GM23338 (cell line): ENCODE measurements around the gene CD2AP. TPM values are rescaled to one million over a fixed set of nuclear protein-coding genes. Genes with fewer than 3 reads are reported as not detected.

Experiments used
- ATAC-seq: fragments of 200-7000 bp; cut with Tn5 transposase; 3 replicates; pipeline ENCODE4 v1.9.1; 2020
- DNase-seq: peaks from one replicate; pipeline ENCODE4 v3.0.0-alpha.2; 2015; ENCODE audit warnings: low spot score
- H2AFZ ChIP-seq: fragments of 200-600 bp; sonication (generic); 2 replicates; pipeline ENCODE4 v1.8.0; 2016; ENCODE audit warnings: antibody characterized with exemption, mild to moderate bottlenecking, moderate library complexity
- H3F3A ChIP-seq: fragments of 200-600 bp; sonication (generic); replicated peaks from 2 replicates; pipeline ENCODE4 v1.8.0; 2017; ENCODE audit warnings: antibody characterized with exemption, mixed run types, low read depth
- H3K27ac ChIP-seq: fragments of 200-600 bp; sonication (generic); 2 replicates; pipeline ENCODE4 v1.6.1; 2016; ENCODE audit warnings: low read depth
- H3K27me3 ChIP-seq: fragments of 200-600 bp; sonication (generic); 2 replicates; pipeline ENCODE4 v1.8.0; 2016; ENCODE audit warnings: mild to moderate bottlenecking, mixed run types, moderate library complexity; ENCODE audit not compliant: insufficient read depth
- H3K36me3 ChIP-seq: fragments of 200-600 bp; sonication (generic); 2 replicates; pipeline ENCODE4 v1.8.0; 2016; ENCODE audit warnings: mild to moderate bottlenecking; ENCODE audit not compliant: insufficient read depth
- H3K4me1 ChIP-seq: fragments of 200-600 bp; sonication (generic); 2 replicates; pipeline ENCODE4 v1.8.0; 2016; ENCODE audit warnings: mild to moderate bottlenecking, moderate library complexity; ENCODE audit not compliant: insufficient read depth
- H3K4me2 ChIP-seq: fragments of 200-600 bp; sonication (generic); 2 replicates; pipeline ENCODE4 v1.7.1; 2017; ENCODE audit warnings: mixed run types
- H3K4me3 ChIP-seq: fragments of 200-600 bp; sonication (generic); 2 replicates; pipeline ENCODE4 v1.6.1; 2016; ENCODE audit warnings: mixed run types
- H3K79me2 ChIP-seq: fragments of 200-600 bp; sonication (generic); replicated peaks from 2 replicates; pipeline ENCODE4 v1.8.0; 2017; ENCODE audit warnings: mild to moderate bottlenecking; ENCODE audit not compliant: insufficient read depth
- H3K9me2 ChIP-seq: fragments of 200-600 bp; sonication (generic); 2 replicates; pipeline ENCODE4 v1.8.0; 2017; ENCODE audit not compliant: insufficient read depth
- H4K20me1 ChIP-seq: fragments of 200-600 bp; sonication (generic); replicated peaks from 2 replicates; pipeline ENCODE4 v1.8.0; 2017; ENCODE audit warnings: mild to moderate bottlenecking; ENCODE audit not compliant: insufficient read depth
- H3K27ac Mint-ChIP-seq: 2 replicates; pipeline ENCODE4 v1.8.0; 2020; ENCODE audit warnings: inconsistent platforms, mild to moderate bottlenecking, moderate library complexity, mixed read lengths
- H3K27me3 Mint-ChIP-seq: 3 replicates; pipeline ENCODE4 v1.8.0; 2022; ENCODE audit warnings: low read depth, mild to moderate bottlenecking, moderate library complexity, mixed read lengths, inconsistent platforms; ENCODE audit not compliant: insufficient read depth, poor library complexity
- H3K36me3 Mint-ChIP-seq: 3 replicates; pipeline ENCODE4 v1.8.0; 2021; ENCODE audit warnings: low read depth, mild to moderate bottlenecking, inconsistent platforms, moderate library complexity, mixed read lengths
- H3K4me1 Mint-ChIP-seq: 3 replicates; pipeline ENCODE4 v1.8.0; 2020; ENCODE audit warnings: mild to moderate bottlenecking, inconsistent platforms, mixed read lengths
- H3K4me3 Mint-ChIP-seq: 3 replicates; pipeline ENCODE4 v1.8.0; 2021; ENCODE audit warnings: moderate library complexity, mild to moderate bottlenecking, inconsistent platforms, mixed read lengths
- H3K9me3 Mint-ChIP-seq: 3 replicates; pipeline ENCODE4 v1.8.0; 2020; ENCODE audit warnings: moderate library complexity, mild to moderate bottlenecking, inconsistent platforms, mixed read lengths
- CREB1 ChIP-seq: fragments of 250-450 bp; sonication (Bioruptor Pico); IDR thresholded peaks from 2 replicates; pipeline ENCODE4 v1.5.0; 2020; ENCODE audit warnings: low read depth, mild to moderate bottlenecking, moderate library complexity
- EZH2 ChIP-seq: fragments of 200-600 bp; sonication (generic); IDR thresholded peaks from one replicate; pipeline ENCODE4 v1.8.0; 2017; ENCODE audit warnings: antibody characterized with exemption, mild to moderate bottlenecking, low read depth; ENCODE audit not compliant: unreplicated experiment
- EZH2phosphoT487 ChIP-seq: fragments of 200-600 bp; sonication (generic); IDR thresholded peaks from one replicate; pipeline ENCODE4 v1.8.1; 2018; ENCODE audit warnings: antibody characterized with exemption; ENCODE audit not compliant: unreplicated experiment
- JUNB ChIP-seq: IDR thresholded peaks from one replicate; pipeline ENCODE4 v1.6.1; 2016; ENCODE audit warnings: antibody characterized with exemption; ENCODE audit not compliant: unreplicated experiment
- NANOG ChIP-seq: IDR thresholded peaks from 2 replicates; pipeline ENCODE4 v1.6.1; 2016; ENCODE audit warnings: antibody characterized with exemption, borderline replicate concordance
- POLR2AphosphoS5 ChIP-seq: IDR thresholded peaks from 2 replicates; pipeline ENCODE4 v1.6.1; 2016; ENCODE audit warnings: antibody characterized with exemption, low read depth
- STAT1 ChIP-seq: IDR thresholded peaks from one replicate; pipeline ENCODE4 v1.6.1; 2016; ENCODE audit warnings: antibody characterized with exemption; ENCODE audit not compliant: unreplicated experiment
- ZNF114 ChIP-seq: fragments of 250-450 bp; sonication (Bioruptor Pico); IDR thresholded peaks from 2 replicates; pipeline ENCODE4 v1.5.0; 2020; ENCODE audit warnings: mild to moderate bottlenecking, moderate library complexity
- ZNF331 ChIP-seq: fragments of 250-450 bp; sonication (Bioruptor Pico); IDR thresholded peaks from 2 replicates; pipeline ENCODE4 v1.5.0; 2020; ENCODE audit warnings: low read depth, mild to moderate bottlenecking, moderate library complexity
- polyA plus RNA-seq: library from polyadenylated mRNA; unstranded; fragments of >200 nt; fragmentation: Nextera tagmentation; extraction: Ambion mirVana; gene quantifications from 2 replicates; pipeline ENCODE4 v1.2.1, GENCODE V29; 2016
- total RNA-seq: library from RNA; depleted of rRNA; stranded (reverse); fragments of >200 nt; shearing (Covaris generic); gene quantifications from 2 replicates; pipeline ENCODE4 v1.2.3, GENCODE V29; 2014
- TF ChIP-seq, protein P1 (sequence below): IDR thresholded peaks from one replicate; pipeline ENCODE4 v1.6.1; 2018; ENCODE audit warnings: antibody characterized with exemption; ENCODE audit not compliant: unreplicated experiment
- TF ChIP-seq, protein P2 (sequence below), 2 experiments: fragments of 200-600 bp in 1 of 2; sonication (generic) in 1 of 2; conservative IDR thresholded peaks; 2 replicates each; pipeline versions ENCODE4 v1.5.1 to v1.6.1; 2016 to 2017; ENCODE audit warnings: antibody characterized with exemption in 2 of 2, low read depth in 2 of 2, mild to moderate bottlenecking in 2 of 2, moderate library complexity in 1 of 2
- TF ChIP-seq, protein P3 (sequence below): fragments of 250-450 bp; sonication (Bioruptor Pico); IDR thresholded peaks from 2 replicates; pipeline ENCODE4 v1.5.0; 2020; ENCODE audit warnings: mild to moderate bottlenecking, moderate library complexity
- TF ChIP-seq, protein P4 (sequence below): IDR thresholded peaks from 2 replicates; pipeline ENCODE4 v1.6.1; 2016; ENCODE audit warnings: antibody characterized with exemption

The CD2AP gene
- total and polyA plus RNA-seq, 2 experiments from 2014 or later, result 38.0 to 93.2 TPM

- ATAC-seq (no peak), DNase-seq (no peak)
- Mint-ChIP-seq H3K4me1 (peaks cover 51% of the 10 kb centered on the region), H3K4me3 (no peak overlapping the region), H3K36me3 (no peaks in the 10 kb centered on the region), H3K27ac (0 out of 2 replicates have a peak overlapping the region, but pooled peaks have one; percentile 69), H3K9me3 (no peaks in the 10 kb centered on the region), H3K27me3 (peaks cover 1% of the 10 kb centered on the region)
- no peak overlapping the region for H3K4me3 ChIP-seq
- H3K27ac ChIP-seq, result no peak overlapping the region
- no peaks in the 10 kb centered on the region for H3F3A ChIP-seq
- H3K4me1 ChIP-seq, result peaks cover 37% of the 10 kb centered on the region
- H4K20me1 ChIP-seq, result peaks cover 49% of the 10 kb centered on the region
- TF ChIP-seq STAT1 (no peak), JUNB (no peak), ZNF114 (CRISPR knock-in tag) (no peak), CREB1 (CRISPR knock-in tag) (no peak), EZH2phosphoT487 (no peak), EZH2 (no peak), POLR2AphosphoS5 (no peak), ZNF331 (no peak), NANOG (no peak)
- TF ChIP-seq, protein P1, sequence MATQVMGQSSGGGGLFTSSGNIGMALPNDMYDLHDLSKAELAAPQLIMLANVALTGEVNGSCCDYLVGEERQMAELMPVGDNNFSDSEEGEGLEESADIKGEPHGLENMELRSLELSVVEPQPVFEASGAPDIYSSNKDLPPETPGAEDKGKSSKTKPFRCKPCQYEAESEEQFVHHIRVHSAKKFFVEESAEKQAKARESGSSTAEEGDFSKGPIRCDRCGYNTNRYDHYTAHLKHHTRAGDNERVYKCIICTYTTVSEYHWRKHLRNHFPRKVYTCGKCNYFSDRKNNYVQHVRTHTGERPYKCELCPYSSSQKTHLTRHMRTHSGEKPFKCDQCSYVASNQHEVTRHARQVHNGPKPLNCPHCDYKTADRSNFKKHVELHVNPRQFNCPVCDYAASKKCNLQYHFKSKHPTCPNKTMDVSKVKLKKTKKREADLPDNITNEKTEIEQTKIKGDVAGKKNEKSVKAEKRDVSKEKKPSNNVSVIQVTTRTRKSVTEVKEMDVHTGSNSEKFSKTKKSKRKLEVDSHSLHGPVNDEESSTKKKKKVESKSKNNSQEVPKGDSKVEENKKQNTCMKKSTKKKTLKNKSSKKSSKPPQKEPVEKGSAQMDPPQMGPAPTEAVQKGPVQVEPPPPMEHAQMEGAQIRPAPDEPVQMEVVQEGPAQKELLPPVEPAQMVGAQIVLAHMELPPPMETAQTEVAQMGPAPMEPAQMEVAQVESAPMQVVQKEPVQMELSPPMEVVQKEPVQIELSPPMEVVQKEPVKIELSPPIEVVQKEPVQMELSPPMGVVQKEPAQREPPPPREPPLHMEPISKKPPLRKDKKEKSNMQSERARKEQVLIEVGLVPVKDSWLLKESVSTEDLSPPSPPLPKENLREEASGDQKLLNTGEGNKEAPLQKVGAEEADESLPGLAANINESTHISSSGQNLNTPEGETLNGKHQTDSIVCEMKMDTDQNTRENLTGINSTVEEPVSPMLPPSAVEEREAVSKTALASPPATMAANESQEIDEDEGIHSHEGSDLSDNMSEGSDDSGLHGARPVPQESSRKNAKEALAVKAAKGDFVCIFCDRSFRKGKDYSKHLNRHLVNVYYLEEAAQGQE, result no peak
- TF ChIP-seq, protein P2, sequence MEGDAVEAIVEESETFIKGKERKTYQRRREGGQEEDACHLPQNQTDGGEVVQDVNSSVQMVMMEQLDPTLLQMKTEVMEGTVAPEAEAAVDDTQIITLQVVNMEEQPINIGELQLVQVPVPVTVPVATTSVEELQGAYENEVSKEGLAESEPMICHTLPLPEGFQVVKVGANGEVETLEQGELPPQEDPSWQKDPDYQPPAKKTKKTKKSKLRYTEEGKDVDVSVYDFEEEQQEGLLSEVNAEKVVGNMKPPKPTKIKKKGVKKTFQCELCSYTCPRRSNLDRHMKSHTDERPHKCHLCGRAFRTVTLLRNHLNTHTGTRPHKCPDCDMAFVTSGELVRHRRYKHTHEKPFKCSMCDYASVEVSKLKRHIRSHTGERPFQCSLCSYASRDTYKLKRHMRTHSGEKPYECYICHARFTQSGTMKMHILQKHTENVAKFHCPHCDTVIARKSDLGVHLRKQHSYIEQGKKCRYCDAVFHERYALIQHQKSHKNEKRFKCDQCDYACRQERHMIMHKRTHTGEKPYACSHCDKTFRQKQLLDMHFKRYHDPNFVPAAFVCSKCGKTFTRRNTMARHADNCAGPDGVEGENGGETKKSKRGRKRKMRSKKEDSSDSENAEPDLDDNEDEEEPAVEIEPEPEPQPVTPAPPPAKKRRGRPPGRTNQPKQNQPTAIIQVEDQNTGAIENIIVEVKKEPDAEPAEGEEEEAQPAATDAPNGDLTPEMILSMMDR (conservative IDR thresholded peaks at IDR 0.05; ENCODE audit: low read depth in 2 of 2), result no peak
- TF ChIP-seq, protein P3, sequence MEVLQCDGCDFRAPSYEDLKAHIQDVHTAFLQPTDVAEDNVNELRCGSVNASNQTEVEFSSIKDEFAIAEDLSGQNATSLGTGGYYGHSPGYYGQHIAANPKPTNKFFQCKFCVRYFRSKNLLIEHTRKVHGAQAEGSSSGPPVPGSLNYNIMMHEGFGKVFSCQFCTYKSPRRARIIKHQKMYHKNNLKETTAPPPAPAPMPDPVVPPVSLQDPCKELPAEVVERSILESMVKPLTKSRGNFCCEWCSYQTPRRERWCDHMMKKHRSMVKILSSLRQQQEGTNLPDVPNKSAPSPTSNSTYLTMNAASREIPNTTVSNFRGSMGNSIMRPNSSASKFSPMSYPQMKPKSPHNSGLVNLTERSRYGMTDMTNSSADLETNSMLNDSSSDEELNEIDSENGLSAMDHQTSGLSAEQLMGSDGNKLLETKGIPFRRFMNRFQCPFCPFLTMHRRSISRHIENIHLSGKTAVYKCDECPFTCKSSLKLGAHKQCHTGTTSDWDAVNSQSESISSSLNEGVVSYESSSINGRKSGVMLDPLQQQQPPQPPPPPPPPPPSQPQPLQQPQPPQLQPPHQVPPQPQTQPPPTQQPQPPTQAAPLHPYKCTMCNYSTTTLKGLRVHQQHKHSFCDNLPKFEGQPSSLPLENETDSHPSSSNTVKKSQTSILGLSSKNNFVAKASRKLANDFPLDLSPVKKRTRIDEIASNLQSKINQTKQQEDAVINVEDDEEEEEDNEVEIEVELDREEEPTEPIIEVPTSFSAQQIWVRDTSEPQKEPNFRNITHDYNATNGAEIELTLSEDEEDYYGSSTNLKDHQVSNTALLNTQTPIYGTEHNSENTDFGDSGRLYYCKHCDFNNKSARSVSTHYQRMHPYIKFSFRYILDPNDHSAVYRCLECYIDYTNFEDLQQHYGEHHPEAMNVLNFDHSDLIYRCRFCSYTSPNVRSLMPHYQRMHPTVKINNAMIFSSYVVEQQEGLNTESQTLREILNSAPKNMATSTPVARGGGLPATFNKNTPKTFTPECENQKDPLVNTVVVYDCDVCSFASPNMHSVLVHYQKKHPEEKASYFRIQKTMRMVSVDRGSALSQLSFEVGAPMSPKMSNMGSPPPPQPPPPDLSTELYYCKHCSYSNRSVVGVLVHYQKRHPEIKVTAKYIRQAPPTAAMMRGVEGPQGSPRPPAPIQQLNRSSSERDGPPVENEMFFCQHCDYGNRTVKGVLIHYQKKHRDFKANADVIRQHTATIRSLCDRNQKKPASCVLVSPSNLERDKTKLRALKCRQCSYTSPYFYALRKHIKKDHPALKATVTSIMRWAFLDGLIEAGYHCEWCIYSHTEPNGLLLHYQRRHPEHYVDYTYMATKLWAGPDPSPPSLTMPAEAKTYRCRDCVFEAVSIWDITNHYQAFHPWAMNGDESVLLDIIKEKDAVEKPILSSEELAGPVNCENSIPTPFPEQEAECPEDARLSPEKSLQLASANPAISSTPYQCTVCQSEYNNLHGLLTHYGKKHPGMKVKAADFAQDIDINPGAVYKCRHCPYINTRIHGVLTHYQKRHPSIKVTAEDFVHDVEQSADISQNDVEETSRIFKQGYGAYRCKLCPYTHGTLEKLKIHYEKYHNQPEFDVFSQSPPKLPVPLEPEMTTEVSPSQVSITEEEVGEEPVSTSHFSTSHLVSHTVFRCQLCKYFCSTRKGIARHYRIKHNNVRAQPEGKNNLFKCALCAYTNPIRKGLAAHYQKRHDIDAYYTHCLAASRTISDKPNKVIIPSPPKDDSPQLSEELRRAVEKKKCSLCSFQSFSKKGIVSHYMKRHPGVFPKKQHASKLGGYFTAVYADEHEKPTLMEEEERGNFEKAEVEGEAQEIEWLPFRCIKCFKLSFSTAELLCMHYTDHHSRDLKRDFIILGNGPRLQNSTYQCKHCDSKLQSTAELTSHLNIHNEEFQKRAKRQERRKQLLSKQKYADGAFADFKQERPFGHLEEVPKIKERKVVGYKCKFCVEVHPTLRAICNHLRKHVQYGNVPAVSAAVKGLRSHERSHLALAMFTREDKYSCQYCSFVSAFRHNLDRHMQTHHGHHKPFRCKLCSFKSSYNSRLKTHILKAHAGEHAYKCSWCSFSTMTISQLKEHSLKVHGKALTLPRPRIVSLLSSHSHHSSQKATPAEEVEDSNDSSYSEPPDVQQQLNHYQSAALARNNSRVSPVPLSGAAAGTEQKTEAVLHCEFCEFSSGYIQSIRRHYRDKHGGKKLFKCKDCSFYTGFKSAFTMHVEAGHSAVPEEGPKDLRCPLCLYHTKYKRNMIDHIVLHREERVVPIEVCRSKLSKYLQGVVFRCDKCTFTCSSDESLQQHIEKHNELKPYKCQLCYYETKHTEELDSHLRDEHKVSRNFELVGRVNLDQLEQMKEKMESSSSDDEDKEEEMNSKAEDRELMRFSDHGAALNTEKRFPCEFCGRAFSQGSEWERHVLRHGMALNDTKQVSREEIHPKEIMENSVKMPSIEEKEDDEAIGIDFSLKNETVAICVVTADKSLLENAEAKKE (CRISPR knock-in tag), result no peak
- TF ChIP-seq, protein P4, sequence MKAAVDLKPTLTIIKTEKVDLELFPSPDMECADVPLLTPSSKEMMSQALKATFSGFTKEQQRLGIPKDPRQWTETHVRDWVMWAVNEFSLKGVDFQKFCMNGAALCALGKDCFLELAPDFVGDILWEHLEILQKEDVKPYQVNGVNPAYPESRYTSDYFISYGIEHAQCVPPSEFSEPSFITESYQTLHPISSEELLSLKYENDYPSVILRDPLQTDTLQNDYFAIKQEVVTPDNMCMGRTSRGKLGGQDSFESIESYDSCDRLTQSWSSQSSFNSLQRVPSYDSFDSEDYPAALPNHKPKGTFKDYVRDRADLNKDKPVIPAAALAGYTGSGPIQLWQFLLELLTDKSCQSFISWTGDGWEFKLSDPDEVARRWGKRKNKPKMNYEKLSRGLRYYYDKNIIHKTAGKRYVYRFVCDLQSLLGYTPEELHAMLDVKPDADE, result no peak
- H2AFZ ChIP-seq, result no peak overlapping the region
- H3K9me2 ChIP-seq, result no peaks in the 10 kb centered on the region
- H3K79me2 ChIP-seq, result peaks cover 100% of the 10 kb centered on the region
- H3K36me3 ChIP-seq, result no peaks in the 10 kb centered on the region
- no peak overlapping the region for H3K4me2 ChIP-seq
- no peaks in the 10 kb centered on the region for H3K27me3 ChIP-seq
These were observed 8.0 kb downstream of the CD2AP start for GRCh38 chr6:47485491-47486135.
